ENCODE results near the gene TGM5. TPM values are rescaled to one million over a fixed set of nuclear protein-coding genes. Genes with fewer than 3 reads are reported as not detected.

The TGM5 gene
- total RNA-seq, 1 experiment from 2014 or later: not detected

- TF ChIP-seq AFF4 (CRISPR knock-in tag; IDR thresholded peaks at IDR 0.05; ENCODE audit: borderline replicate concordance) (no peak), ATF1 (CRISPR knock-in tag; IDR thresholded peaks at IDR 0.05) (no peak), FOXP1 (CRISPR knock-in tag; IDR thresholded peaks at IDR 0.05; ENCODE audit: borderline replicate concordance) (peak; percentile 42; the same call in 1 of the 2 replicates), NFE2L1 (CRISPR knock-in tag; IDR thresholded peaks at IDR 0.05) (no peak), MAX (CRISPR knock-in tag; IDR thresholded peaks at IDR 0.05) (peak; percentile 81; the same call in 1 of the 2 replicates), ETV6 (CRISPR knock-in tag; IDR thresholded peaks at IDR 0.05) (peak; percentile 82; the same call in 1 of the 2 replicates)
Measured at GRCh38 chr15:43185157-43186002, 81.3 kb downstream of the TGM5 start, which contains the start of gene CCNDBP1 (continued).

GRCh38 chr15:43184407-43185124, 82.2 kb downstream of the TGM5 start:
- ChIA-PET POLR2A (no interaction called here), CTCF (interaction anchor here (0.5 to 2.4 kb wide), 10 partner anchors 10 to 819 kb away, joined by 3 to 13 read pairs (median 4); no protein-coding TSS in a partner anchor)
- no peak for DNase-seq (ENCODE audit: low spot score)
- peaks cover 18% of the 10 kb centered on the region for H3K4me1 Mint-ChIP-seq
- H3K36me3 Mint-ChIP-seq: no peaks in the 10 kb centered on the region
- no peaks in the 10 kb centered on the region for H3K9me3 Mint-ChIP-seq
- ATAC-seq: peak; percentile 1
- TF ChIP-seq ARID4B (CRISPR knock-in tag; IDR thresholded peaks at IDR 0.05; ENCODE audit: borderline replicate concordance) (no peak), FOXJ3 (CRISPR knock-in tag; IDR thresholded peaks at IDR 0.05; ENCODE audit: borderline replicate concordance) (no peak), AR (CRISPR knock-in tag; IDR thresholded peaks at IDR 0.05) (no peak), TEAD1 (CRISPR knock-in tag; IDR thresholded peaks at IDR 0.05) (no peak), CREM (CRISPR knock-in tag; IDR thresholded peaks at IDR 0.05) (no peak)
- peak overlapping the region; percentile 90 for H3K27ac Mint-ChIP-seq
- no peaks in the 10 kb centered on the region for H3K27me3 Mint-ChIP-seq (ENCODE audit: low read depth)
- peak overlapping the region; percentile 96 for H3K4me3 Mint-ChIP-seq

Measured in WTC11 (cell line).